Stimulated activated CD8-positive, alpha-beta memory T cell treated with anti-CD3 and anti-CD28 coated beads, Interleukin-15, amount 100 ng/mL, for 4 hours (primary cell): Measurements from ENCODE around the gene GAL3ST2.
A peak's percentile ranks its signal among the peaks of the same experiment; 100 is the strongest.
"Not testable (repeated sequence)": the region's sequence is repeated elsewhere in the genome, so short reads cannot be mapped to it uniquely, and the experiment has no call there.

ENCODE experiments used
- DNase-seq, 2 donors: peaks; one replicate each; pipeline ENCODE4 v3.0.0-alpha.2; 2020; ENCODE audit warnings: low read depth in 2 of 2

The GAL3ST2 gene

GRCh38 chr2:241820625-241821384, 44.2 kb downstream of the GAL3ST2 start:
- DNase-seq: no peak

- DNase-seq: no peak
Observed at GRCh38 chr2:241821460-241822263, 45.0 kb downstream of the GAL3ST2 start.

- no peak for DNase-seq
Observed at GRCh38 chr2:241822264-241822623, 45.6 kb downstream of the GAL3ST2 start.

DNA sequence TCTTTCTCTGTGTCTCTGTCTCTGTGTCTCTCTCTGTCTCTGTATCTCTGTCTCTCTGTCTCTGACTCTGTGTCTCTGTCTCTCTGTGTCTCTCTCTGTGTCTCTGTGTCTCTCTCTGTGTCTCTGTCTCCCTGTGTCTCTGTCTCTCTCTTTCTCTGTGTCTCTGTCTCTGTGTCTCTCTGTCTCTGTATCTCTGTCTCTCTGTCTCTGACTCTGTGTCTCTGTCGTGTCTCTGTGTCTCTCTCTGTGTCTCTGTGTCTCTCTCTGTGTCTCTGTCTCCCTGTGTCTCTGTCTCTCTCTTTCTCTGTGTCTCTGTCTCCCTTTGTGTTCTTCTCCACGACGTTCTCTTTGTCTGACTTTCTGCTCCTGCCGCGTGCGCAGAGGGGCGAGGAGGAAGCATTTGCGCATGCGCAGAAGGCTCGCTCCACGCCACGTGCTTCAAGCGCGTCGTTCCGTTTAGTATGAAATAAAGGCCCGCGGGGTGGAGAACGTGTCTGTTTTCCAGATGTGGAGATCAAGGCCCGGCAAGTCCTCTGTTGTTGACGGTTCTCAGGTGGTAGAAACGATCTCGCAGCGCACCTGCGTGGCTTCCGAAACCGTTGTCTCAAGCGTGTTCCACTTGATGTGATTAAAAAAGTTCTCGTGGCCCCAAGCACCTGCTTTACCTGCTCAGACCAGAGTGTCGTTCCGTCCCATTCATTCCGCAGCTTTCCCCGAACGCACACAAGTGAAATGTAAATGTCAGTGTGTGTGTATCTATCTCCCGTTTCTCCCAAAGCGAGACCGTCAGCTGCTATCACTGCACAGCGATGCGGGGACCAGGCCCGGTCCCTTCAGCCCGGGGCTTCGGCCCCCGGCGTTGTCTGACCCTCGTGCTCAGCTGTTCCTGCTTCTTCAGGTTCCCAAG, 47.2 kb downstream of the GAL3ST2 start:
- DNase-seq: not testable (repeated sequence)

- no peak for DNase-seq
Observed at GRCh38 chr2:241827394-241827793, 50.8 kb downstream of the GAL3ST2 start.

- no peak for DNase-seq
Observed at GRCh38 chr2:241833101-241833663, 56.6 kb downstream of the GAL3ST2 start.

- DNase-seq: not testable (repeated sequence)
Observed at GRCh38 chr2:241833756-241834526, 57.3 kb downstream of the GAL3ST2 start.

GRCh38 chr2:241834527-241835210, 58.0 kb downstream of the GAL3ST2 start:
- DNase-seq: no peak

GRCh38 chr2:241835611-241836010, 59.0 kb downstream of the GAL3ST2 start:
- no peak for DNase-seq

- DNase-seq: no peak
Observed at GRCh38 chr2:241836292-241836691, 59.7 kb downstream of the GAL3ST2 start.

DNA sequence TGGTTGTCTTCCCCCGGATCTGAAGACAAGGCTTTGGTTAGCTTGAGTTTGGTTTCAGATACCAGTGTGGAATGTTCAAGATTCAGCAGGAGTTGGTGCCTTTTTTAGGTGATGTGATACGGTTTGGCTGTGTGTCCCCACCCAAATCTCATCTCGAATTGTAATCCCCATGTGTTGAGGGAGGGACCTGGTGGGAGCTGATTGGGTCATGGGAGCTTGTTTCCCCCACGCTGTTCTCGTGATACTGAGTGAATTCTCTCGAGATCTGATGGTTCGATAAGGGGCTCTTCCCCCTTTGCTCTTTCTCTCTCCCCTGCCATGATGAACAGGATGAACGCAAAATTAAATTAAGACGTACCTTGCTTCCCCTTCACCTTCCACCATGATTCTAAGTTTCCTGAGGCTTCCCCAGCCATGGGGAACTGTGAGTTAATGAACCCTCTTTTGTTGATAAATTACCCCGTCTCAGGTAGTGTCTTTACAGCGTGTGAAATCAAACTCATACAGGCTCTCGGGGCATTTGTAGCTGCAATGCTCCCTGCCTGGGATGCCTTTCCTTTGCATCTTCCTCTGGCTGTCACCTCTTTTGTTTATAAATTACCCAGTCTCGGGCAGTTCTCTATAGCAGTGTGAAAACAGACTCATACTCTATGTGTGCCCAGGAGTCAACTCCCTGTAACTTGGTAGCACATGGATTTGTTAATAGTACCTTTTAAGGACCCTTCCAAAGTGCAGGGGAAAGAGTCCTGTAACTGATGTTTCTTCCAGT, 60.8 kb downstream of the GAL3ST2 start:
- no peak for DNase-seq

DNA sequence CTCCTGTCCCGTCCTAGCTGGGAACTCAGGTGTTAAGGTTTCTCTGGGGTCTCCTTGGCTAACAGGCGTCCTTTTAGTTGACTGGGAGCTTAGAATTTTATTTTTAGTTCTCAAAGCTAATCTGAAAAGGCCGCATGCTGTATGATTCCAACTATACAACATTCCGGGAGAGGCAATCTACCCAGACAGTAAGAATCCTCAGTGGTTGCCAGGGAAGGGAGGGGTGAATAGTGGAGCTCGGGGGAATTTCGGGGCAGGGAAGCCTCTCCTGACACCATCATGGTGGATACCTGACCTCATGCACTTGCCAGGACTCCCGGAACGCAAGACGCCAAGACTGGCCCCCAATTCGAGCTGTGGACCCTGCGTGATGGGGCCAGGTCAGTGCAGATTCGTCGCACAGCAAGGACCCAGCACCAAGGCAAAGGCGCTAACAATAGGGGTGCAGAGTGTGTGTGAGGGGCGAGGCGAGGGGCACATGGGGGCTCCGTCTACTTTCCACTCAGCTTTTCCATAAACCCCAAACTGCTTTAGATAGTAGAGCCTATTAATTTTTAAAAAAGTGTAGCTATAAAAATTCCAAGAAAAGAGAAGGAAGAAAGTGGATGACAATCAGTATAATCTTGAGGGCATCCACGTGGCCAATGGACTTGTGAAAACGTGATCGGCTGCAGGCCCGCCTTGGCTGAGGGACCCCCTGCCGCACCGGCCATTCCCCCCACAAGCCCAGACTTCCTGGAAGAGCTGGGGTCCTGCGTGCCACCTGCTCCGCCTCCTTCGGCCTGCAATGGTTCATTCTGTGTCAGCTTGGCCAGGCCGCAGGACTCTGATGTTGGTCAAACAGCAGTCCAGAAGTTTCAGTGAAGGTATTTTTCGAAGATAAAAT, 64.8 kb downstream of the GAL3ST2 start:
- DNase-seq: no peak

GRCh38 chr2:241842067-241842415, 65.4 kb downstream of the GAL3ST2 start:
- DNase-seq: no peak

GRCh38 chr2:241842620-241843211, 66.1 kb downstream of the GAL3ST2 start:
- peak; percentile 50 to 55 for DNase-seq

- DNase-seq: no peak
Observed at GRCh38 chr2:241843321-241844065, 66.9 kb downstream of the GAL3ST2 start.

- DNase-seq: peak; percentile 68 to 77
Observed at GRCh38 chr2:241844066-241844728, 67.6 kb downstream of the GAL3ST2 start.
